Effector memory CD4-positive, alpha-beta T cell (primary cell): ENCODE data around the gene AQP2.

ENCODE experiments used
- DNase-seq, 3 donors: peaks; one replicate each; pipeline ENCODE4 v3.0.0-alpha.2; 2020
- H3K27ac ChIP-seq: 2 replicates; pipeline ENCODE4 v1.7.0; 2013; ENCODE audit warnings: mild to moderate bottlenecking, low read length, moderate library complexity; ENCODE audit not compliant: insufficient read depth, poor library complexity, severe bottlenecking
- H3K27me3 ChIP-seq: replicated peaks from 2 replicates; pipeline ENCODE4 v1.7.0; 2013; ENCODE audit warnings: mild to moderate bottlenecking, low read length; ENCODE audit not compliant: insufficient read depth, control insufficient read depth, poor library complexity, severe bottlenecking
- H3K36me3 ChIP-seq: 2 replicates; pipeline ENCODE4 v1.7.0; 2013; ENCODE audit warnings: mild to moderate bottlenecking, low read length, moderate library complexity; ENCODE audit not compliant: control insufficient read depth, insufficient read depth
- H3K4me1 ChIP-seq: 2 replicates; pipeline ENCODE4 v1.7.0; 2013; ENCODE audit warnings: low read length, mild to moderate bottlenecking; ENCODE audit not compliant: control insufficient read depth, insufficient read depth, poor library complexity, severe bottlenecking
- H3K4me3 ChIP-seq: 2 replicates; pipeline ENCODE4 v1.7.0; 2013; ENCODE audit warnings: low read length, low read depth, mild to moderate bottlenecking; ENCODE audit not compliant: insufficient read depth, poor library complexity, severe bottlenecking
- H3K9me3 ChIP-seq: 2 replicates; pipeline ENCODE4 v1.7.0; 2013; ENCODE audit warnings: mild to moderate bottlenecking, low read length, moderate library complexity; ENCODE audit not compliant: control insufficient read depth

AQP2 gene

GRCh38 chr12:49929581-49929980 is 21.0 kb upstream of the AQP2 start:
- no peak for DNase-seq
- Histone ChIP-seq H3K27ac (no peak overlapping the region), H3K9me3 (no peaks in the 10 kb centered on the region), H3K4me3 (no peak overlapping the region), H3K27me3 (no peaks in the 10 kb centered on the region), H3K36me3 (no peaks in the 10 kb centered on the region), H3K4me1 (no peaks in the 10 kb centered on the region)

GRCh38 chr12:49930515-49931288 is 19.8 kb upstream of the AQP2 start:
- H3K4me3 ChIP-seq = no peak overlapping the region
- no peaks in the 10 kb centered on the region for H3K4me1 ChIP-seq
- no peak for DNase-seq
- no peak overlapping the region for H3K27ac ChIP-seq
- H3K9me3 ChIP-seq = no peaks in the 10 kb centered on the region
- H3K36me3 ChIP-seq = no peaks in the 10 kb centered on the region
- no peaks in the 10 kb centered on the region for H3K27me3 ChIP-seq

GRCh38 chr12:49932023-49932422 is 18.5 kb upstream of the AQP2 start:
- no peaks in the 10 kb centered on the region for H3K4me1 ChIP-seq

DNA sequence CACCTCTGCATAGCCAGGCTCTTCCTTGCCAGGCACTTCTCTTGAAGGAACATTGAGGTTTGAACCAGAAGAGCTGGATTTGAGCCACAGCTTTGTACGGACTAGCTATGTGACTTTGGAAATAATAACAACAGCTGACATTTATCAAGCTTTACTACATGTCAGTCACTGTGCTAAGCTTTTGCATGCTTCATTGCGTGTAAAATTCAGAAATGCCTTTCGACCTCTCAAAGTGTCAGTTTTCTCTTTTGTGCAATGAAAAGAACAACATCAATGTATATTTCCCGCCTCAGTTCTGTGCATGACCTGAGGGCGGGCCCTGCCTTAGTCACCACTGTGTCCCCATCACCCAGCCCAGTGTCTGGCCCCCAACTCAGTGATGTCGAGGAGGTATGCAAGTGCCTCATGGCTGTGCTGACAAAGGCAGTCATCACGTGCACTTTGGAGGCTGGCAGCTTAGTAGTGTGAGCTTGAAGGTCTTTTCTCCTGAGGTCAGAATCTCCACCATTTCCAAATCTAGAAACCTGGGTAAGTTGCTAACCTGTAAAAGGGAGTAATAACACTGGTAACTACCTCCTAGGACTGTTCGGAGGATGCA is 17.9 kb upstream of the AQP2 start:
- DNase-seq = no peak
- H3K36me3 ChIP-seq = no peaks in the 10 kb centered on the region

More at GRCh38 chr12:49932023-49932422, 18.5 kb upstream of the AQP2 start:
- H3K9me3 ChIP-seq = no peaks in the 10 kb centered on the region
- no peak overlapping the region for H3K27ac ChIP-seq
- no peaks in the 10 kb centered on the region for H3K36me3 ChIP-seq
- no peak for DNase-seq
- H3K27me3 ChIP-seq = no peaks in the 10 kb centered on the region
- H3K4me3 ChIP-seq = no peak overlapping the region

GRCh38 chr12:49933796-49934195 is 16.7 kb upstream of the AQP2 start:
- no peak for DNase-seq
- Histone ChIP-seq H3K4me1 (no peaks in the 10 kb centered on the region), H3K9me3 (no peaks in the 10 kb centered on the region), H3K27ac (no peak overlapping the region), H3K36me3 (no peaks in the 10 kb centered on the region), H3K27me3 (no peaks in the 10 kb centered on the region), H3K4me3 (no peak overlapping the region)

More for the DNA sequence above, 17.9 kb upstream of the AQP2 start:
- Histone ChIP-seq H3K27ac (no peak overlapping the region), H3K9me3 (no peaks in the 10 kb centered on the region), H3K27me3 (no peaks in the 10 kb centered on the region), H3K4me1 (no peaks in the 10 kb centered on the region), H3K4me3 (no peak overlapping the region)

- H3K4me3 ChIP-seq = no peak overlapping the region
- no peak for DNase-seq
- no peaks in the 10 kb centered on the region for H3K4me1 ChIP-seq
- no peaks in the 10 kb centered on the region for H3K27me3 ChIP-seq
- no peak overlapping the region for H3K27ac ChIP-seq
- H3K36me3 ChIP-seq = no peaks in the 10 kb centered on the region
- no peaks in the 10 kb centered on the region for H3K9me3 ChIP-seq
These were observed 16.0 kb upstream of the AQP2 start for GRCh38 chr12:49934505-49934904.

- Histone ChIP-seq H3K9me3 (no peaks in the 10 kb centered on the region), H3K4me1 (peaks cover 1% of the 10 kb centered on the region), H3K27ac (no peak overlapping the region), H3K36me3 (no peaks in the 10 kb centered on the region), H3K4me3 (no peak overlapping the region), H3K27me3 (no peaks in the 10 kb centered on the region)
- no peak for DNase-seq
These were observed 13.6 kb upstream of the AQP2 start for GRCh38 chr12:49936925-49937324.

- Histone ChIP-seq H3K4me1 (peaks cover 10% of the 10 kb centered on the region), H3K27ac (no peak overlapping the region), H3K27me3 (no peaks in the 10 kb centered on the region), H3K4me3 (no peak overlapping the region), H3K9me3 (no peaks in the 10 kb centered on the region), H3K36me3 (no peaks in the 10 kb centered on the region)
- no peak for DNase-seq
These were observed 12.8 kb upstream of the AQP2 start for GRCh38 chr12:49937639-49938300.

GRCh38 chr12:49939307-49939706 is 11.2 kb upstream of the AQP2 start:
- Histone ChIP-seq H3K27me3 (no peaks in the 10 kb centered on the region), H3K9me3 (no peaks in the 10 kb centered on the region), H3K36me3 (no peaks in the 10 kb centered on the region), H3K4me3 (no peak overlapping the region), H3K27ac (no peak overlapping the region), H3K4me1 (peaks cover 19% of the 10 kb centered on the region)
- no peak for DNase-seq

DNA sequence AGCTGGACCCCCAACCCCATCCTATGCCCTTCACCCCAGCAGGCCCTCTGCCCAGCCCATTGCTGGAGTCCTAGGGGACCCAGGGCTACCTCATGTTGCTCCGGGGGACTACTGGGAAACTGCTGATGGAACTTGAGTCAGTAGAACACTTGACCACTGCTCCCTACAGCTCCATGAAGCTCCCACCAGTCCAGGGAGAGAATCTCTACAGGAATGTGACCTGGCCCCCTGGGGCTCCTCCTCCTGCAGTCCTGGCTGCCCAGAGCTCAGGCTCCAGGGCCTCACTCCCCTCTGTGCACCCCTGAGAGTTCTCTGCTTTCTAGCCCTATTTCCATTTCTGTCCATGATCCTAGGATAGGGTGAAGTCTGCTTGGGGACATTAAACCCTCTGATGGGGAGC is 10.8 kb upstream of the AQP2 start:
- no peaks in the 10 kb centered on the region for H3K27me3 ChIP-seq
- no peak overlapping the region for H3K4me3 ChIP-seq
- DNase-seq = no peak
- H3K27ac ChIP-seq = no peak overlapping the region
- no peaks in the 10 kb centered on the region for H3K9me3 ChIP-seq
- H3K4me1 ChIP-seq = peaks cover 23% of the 10 kb centered on the region
- no peaks in the 10 kb centered on the region for H3K36me3 ChIP-seq
